ENCODE measurements around the gene MN1. TPM values are rescaled to one million over a fixed set of nuclear protein-coding genes. Genes with fewer than 3 reads are reported as not detected.
"Not testable (repeated sequence)": the region's sequence is repeated elsewhere in the genome, so short reads cannot be mapped to it uniquely, and the experiment has no call there.

Gene MN1
- polyA plus RNA-seq, 1 donor: 17.7 TPM

DNA sequence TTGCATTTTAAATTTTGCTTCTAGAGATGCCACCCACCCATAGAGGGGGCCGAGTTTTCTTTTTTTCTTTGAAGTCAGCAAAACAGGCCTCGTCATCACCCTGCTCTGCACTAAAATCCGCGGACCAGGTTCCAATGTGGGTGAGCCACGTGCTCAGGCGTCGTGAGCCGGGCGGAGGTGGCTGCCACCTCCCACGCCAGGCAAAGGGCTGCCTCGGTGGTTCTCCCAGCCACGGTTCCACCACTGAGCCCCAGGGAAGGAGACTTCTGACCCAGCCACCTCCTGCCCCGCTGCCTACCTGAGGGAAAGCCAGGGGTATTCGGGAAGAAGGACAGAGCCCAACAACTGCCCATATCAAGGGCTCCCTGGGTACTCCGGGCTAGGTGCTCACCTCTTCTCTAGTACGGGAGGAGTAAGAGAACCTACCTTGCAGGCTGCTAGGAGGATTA lies 45.3 kb downstream of the MN1 start:
- no peak for DNase-seq

DNA sequence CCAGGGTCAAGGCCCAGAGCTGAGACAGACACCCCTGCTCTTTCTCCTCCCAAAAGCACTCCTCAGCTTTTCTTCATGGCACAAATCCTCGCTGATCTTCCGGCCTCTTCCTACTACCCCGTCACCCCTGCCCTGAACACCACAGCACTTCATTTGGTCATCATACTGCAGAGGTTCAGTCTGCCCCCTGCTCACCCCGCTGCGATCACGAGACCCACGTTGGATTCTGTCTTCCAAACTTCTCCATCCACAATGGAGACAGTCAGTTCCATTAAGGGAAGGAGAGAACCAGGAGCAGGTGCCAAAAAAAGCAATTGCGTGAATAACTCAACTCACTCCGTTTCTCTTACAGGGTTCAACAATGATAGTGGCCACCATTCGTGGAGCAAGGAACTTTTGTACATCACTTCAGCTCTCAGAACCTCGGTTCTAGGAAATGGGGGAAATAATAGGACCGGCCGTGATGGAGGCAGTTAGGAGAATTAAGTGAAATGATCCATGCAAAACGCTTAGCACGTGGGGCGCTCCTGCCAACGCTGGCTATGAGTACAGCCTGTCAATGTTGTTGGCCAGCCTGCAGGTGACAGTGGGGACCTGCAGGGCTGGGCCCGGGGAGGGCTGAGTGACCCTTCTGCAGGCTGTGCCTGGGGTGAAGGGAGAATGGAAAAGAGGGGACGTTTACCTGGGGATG lies 45.9 kb downstream of the MN1 start:
- no peak for DNase-seq

DNA sequence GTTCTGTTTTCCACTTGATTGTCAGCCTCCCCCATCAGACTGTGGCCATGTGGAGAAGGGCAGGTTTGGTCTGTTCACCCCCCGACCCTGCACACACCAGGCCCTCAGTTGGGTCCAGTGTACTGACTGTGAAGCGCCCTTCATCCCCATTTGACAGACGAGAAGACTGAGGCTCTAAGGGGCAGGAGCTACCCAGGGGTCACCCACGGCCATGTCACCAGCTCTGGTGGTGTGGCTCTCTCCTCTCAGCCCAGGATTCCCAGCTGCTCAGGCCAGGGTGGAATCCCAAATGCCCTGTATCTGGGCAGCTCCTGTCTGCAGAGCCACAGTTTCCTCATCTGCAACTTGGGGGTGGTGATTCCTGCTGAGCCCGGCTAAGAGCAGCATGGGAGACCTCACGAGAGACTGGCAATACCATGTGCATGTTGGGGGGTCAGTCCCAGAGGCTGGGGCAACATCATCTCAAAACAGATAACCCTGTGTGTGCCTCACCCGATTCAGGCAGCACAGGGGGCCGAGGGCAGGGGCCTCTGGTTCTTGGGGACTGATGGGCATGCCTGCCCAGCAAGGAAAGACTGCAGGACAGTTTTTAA lies 46.6 kb downstream of the MN1 start:
- DNase-seq: no peak

DNA sequence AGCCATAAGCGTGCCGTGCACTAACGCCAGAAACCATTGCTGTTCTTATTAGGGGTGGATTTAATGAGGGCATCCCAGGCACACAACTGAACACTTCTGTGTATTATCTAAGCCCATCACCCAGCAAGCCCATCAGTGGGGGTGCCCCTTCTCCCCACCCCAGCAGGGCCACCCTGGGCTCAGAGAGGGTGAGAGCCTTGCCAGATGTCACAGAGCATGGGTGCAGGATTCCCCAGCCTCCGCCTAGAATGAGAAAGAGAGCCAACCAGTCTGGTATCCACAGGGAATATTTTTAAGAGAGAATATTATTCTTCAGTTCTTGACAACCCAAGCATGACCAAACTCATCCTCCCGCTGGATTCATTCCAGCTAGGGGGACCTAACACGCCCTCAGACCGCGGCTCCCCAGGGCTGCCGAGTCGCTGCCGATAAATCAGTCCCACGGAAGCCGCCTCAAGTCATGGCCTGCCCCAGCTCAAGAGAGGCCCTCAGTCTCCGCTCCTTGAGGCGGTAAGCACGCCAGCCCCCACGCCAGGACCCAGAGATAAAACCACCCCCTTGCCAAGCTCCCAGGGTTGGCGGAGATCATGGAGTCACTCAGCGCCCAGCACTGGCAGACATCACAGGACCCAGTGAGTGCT lies 47.2 kb downstream of the MN1 start:
- DNase-seq: no peak

DNA sequence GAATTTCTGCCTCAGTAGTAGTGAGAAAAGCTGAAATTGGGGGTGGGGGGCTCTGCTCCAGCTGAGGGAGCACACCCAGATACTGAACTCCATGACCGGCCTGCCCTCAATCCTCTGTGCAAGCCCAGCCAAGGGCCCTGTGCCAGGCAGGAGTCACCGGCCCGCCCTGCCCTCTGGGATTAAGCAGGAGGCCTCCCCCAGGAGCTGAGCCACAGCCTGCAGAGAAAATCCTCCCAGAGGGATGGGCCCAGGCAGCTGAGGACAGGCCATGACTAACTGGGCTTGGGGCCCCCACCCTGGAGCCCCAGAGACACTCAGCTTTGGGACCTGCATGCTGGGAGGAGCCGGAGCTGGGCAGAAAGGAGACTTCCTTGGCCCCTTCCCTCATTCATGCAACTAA lies 48.8 kb downstream of the MN1 start:
- no peak for DNase-seq

DNA sequence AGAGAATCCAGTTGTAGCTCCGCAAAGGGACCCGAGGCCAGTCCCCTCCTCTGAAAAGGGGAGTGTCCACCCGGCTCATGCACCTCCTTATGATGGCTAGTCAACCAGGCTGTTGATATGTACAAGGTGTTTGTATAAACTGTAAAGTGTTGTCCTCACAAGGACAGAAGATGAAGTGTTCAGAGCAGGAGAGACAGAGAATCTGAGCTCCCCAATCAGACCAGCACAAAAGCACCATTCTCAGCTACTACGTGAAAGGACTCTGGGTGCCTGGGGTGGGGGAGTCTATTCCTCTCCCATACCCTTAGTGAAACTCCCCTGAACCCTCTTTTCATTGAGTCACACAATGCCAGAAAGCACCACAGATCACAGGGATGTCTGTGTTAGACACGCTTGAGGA lies 49.4 kb downstream of the MN1 start:
- no peak for DNase-seq

DNA sequence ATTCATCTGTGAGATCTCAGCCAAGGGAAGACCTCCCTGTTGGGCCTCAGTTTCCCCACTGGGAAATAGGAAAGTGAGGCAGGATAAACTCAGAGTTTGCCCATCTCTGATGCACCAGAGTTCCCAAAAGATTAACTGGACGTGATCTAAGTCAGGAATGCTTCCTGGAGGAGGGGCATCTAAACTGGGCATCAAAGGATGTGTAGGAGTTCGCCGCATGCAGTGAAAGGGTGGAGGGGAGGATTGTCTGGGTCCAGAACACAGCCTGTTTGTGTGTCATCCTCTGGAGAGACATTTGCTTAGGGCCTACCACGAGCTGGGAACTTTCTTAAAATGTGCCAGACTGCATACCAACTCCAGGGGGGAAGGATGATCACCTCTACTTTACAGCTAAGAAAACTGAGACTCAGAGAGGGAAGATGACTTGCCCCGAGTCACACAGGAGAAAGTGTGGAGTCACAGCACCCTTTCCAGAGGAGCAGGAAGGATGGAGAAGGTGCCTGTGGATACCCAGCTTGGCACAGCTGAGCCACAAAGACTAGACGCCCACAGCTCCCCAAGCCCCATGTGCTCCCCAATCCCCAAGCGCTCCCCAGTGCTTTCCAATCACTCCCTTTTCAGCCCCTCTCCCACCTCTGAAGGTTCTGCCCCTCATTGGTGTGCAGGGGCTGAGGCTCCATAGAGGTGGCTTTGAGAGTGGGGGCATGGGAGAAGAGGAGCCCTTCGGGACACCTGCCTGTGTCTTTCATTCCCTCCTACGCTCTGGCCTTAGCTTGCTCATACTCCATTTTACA lies 50.1 kb downstream of the MN1 start:
- no peak for DNase-seq

DNA sequence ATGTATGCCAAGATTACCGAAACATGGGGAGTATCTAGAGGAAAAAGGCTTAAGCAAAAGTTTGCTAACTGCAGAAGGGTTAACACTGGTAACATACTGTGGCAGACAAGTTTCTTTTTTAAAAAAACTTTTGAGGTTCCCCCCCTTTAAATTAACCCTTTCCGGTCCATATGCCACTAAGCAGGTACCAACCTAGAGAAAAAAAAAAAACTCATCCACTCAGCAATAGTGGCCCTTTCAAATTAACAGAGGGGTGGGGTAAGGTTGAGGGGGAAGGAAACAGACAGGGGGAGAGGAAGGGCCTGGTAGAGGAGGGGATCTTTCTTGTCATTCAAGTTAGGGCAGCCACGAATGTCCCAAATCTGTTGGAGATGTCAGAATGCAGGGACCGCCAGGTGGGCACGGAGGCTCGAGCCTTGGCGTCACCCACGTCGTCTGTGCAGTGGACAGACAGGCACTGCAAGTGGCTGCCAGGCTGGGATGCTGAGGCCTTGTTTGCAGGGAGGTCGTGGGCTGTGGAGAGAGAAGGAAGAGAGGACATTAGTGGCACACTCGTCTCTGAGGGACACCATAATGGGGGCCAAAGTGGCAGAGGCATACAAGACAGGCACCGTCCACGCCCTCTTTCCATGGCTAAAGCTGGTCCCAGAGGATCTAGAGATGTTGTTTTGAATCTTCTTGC lies 50.8 kb downstream of the MN1 start:
- DNase-seq: no peak

DNA sequence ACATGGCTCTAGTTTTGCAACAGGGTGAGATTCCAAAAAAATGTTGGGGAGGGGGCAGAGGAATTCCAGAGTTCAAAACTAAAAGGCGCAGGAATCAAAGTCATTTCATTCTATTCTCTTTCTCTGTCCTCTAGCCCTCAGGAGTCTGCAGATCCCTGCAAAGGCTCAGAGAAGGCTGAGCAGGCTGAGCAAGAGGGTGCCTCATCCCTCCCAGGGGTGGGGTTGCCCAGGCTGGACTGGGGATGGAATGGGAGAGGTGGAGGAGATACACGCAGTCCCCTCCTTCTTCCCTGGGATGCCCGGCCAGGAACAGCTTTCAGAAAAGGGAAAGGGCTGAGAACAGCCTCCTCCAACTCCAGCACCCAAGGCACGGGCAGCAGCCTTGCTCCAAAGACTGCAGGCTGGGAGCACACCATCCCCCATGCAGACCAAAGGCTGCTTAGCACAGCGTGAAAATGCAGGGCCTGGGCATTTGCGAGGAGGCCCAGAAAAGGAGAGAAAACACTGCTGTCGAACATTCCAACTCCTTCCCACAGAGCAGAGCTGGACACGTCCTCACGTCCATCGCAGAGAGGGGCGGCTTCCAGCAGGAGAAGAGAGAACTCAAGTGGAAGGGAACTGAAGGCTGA lies 51.8 kb downstream of the MN1 start:
- peak; percentile 40 for DNase-seq

DNA sequence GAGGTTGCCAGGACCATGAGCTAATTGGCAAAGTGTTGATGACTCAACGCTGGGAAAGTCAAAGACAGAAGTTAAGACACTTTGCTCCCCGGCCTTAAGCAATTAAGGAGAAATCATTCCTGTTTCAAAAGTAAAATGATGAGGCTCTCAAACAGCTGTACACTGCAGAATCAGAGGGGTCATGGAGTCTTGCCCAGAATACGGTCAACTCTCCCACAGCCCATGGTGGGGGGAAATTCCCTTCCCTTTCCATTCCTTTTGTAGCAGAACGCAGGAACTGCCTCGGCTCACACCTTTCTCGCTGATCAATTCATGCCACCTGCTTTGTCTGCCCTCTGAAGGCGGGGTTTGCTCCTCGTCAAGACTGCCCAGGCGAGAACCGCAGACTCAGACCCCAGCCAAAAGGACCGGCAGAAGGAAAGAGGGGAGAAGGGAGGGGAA lies 52.8 kb downstream of the MN1 start:
- peak; percentile 81 for DNase-seq

DNA sequence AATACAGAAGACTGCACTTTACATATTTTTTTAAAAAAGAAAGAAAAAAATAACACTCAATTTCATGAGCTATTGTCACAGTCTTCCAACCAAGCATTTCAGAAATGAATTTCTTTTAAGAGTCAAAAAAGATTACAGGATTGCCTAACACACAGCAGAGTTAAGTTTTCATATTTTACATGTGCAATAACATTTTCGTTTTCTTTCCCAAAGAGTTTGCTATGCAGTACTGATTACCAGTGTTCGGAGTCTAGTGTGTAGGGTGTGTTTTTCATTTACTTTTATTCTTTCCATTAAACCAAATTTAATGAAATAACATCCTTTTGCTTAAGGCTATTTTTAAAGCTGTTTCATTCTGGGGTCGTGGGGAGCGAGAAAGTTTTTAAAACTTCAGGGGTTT lies 53.2 kb downstream of the MN1 start:
- no peak for DNase-seq

DNA sequence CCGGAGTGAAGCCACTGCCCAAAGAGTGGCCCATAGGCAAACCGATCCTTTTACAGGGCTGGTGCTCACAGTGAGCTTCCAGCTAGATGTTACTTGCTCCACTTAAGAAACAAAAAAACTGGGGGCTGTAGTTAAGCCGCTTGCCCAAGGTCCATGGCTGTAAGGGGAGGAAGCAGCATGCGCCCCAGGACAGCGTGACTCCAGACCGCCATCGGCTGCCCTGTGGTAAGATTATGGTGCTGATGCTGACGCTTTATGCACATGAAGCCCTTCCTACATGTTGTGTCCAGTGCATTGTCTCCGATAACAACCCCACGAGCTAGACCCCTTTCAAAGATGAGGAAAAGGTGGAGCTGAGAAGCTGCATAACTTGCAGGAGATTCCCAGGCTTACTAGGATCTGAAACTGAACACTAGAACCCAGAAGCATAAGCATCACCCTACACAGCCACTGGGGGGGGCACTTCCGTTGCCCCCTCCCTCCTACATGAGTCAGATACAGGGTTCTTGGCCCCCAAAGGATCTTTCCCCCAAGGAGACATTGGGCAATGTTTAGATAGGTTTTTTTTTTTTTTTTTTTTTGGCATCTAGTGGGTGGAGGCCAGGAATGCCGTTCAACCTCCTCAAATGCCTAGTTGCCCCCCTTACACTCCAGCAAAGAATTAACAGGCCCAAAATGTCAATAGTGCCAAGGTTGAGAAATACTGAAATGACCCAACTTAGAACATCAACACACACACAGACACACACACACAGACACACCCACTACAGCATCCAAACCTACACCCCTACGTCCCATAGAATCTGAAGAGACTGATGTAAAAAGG lies 53.9 kb downstream of the MN1 start:
- no peak for DNase-seq

DNA sequence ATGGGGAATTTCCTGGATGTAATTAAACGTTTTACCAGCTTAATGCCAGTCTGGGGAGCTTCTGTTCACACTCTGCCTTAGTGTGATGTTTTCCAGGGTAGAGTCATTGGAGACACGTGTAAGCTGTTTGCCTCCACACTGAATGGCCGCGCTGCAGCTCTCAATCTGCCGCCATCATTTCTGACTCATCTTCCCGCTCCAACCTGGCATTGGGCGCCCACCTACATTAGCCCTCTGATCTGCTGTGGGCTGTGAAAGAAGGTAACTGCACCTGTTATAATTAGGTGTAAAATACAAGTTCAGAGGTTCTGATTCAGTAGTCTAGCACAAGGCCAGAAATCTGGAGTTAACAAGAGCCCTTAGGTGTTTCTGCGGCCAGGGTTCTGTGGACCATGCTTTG lies 54.6 kb downstream of the MN1 start:
- no peak for DNase-seq

DNA sequence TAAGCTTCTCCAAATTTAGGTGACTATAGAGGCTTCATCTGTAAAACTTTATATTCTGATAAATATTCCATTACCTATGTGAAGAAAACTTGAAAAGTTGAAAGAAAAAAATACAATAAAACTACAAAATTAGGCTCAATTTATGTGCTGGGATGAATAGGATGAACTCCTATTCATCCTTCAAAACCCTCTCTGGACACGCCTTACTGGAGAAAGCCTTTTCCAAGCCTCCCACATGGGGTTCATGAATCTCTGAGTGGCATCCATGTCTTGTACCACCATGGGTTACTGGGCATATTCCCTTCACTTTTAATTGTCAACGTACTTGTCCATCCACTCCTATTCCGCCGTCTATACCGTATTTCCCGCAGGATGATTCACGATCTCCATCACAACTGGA lies 55.7 kb downstream of the MN1 start:
- no peak for DNase-seq

DNA sequence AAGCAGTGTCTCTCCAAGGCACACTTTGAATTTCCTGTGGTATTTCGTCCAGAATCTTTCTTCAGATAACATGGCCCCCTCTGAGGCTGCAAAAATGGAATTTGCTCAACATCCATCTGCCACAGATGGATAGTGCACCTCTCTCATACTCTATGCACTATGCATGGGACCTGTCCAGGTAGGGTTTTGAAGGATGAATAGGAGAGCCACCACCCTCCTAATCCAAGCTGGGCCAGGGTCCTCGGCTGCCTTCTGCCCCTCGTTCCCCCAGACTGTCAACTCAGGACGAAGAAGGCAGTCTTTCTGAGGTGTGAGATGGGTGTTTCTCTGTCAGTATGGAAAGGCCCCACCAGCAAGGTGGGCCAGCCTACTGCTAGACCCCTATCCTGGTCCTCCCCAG lies 56.4 kb downstream of the MN1 start:
- no peak for DNase-seq

DNA sequence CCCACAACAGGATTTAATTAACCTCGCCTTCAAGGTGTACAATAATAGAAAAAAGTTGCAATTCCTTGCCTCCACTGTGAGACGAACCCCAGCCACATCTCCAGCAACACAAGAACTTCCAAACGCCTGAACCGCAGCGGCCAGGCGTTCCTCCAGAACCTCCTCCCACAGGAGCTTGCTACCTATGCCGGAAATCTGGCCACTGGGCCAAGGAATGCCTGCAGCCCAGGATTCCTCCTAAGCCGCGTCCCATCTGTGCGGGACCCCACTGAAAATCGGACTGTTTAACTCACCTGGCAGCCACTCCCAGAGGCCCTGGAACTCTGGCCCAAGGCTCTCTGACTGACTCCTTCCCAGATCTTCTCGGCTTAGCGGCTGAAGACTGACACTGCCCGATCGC lies 57.5 kb downstream of the MN1 start:
- not testable (repeated sequence) for DNase-seq

DNA sequence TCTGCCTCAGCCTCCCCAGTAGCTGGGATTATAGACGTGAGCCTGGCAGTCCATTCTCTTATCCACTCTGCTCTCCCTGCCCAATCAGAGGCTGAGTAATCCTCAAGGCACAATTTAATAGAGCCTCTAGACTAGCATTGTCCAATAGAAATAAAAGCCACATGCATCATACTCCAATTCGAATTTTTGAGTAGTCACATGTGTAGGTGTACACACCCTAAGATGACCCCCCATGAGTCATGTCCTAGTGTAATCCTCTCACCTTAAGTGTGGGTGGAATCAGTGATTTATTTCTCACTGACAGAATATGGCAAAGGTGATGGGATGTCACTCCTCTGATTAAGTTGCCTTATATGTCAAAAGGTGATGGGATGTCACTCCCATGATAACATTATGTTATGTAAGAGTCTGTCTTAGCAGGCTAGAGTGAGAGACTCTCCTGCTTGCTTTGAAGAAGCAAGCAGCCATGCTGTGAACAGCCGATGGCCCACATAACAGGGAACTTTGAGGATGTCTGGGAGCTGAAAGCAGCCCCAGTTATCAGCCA lies 61.3 kb downstream of the MN1 start:
- no peak for DNase-seq

DNA sequence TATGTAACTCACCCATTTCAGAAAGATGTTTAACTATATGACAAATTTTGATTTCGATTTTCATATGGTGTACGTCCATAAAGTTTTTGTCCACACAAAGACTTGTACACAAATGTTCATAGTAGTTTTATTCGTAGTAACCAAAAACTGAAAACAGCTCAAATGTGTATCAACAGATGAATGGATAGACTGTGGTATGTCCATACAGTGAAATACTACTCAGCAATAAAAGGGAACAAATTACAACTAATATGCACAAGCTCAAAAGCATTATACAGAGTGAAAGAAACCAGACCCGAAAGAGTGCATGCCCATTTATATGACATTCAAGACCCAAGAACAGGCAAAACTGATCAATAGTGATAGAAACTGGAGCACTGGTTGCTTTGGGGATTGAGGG lies 64.0 kb downstream of the MN1 start:
- no peak for DNase-seq

DNA sequence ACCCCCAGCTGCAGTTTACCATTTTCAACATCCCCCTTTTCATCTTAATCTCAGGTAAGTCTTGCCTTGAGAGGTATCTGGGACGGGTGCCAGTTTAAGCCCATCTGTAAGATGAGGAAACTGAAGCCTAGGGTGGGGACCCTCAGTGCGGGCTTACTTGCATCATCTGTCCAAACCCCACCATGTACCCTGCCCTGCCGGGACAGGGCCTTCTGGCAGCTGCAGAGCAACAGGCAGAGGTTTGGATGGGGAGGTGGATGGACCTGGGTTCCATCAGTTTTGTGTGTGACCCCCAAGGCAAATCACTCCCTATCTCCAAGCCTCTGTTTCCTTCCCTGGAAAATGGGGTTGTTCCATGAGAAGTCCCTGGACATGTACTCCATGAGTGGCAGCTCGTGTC lies 67.5 kb downstream of the MN1 start:
- no peak for DNase-seq

DNA sequence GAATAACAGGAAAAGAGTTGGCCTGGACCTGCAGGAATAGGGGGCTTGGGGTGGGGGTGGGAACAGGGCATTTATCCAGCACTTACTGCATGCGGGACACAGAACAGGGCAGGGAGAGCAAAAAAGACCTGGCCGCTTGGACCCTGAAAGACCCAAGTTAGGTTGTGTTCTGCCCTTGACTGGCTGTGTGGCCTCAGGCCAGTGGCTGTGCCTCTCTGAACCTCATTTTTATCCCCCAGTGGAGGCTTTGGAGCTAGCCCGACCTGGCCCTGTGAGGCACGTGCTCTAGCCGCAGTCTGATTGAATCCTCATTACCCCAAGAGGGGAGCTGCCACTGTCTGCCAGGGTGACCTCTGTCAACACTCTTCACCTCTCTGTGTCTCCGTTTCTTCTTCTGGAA lies 68.7 kb downstream of the MN1 start:
- DNase-seq: no peak

DNA sequence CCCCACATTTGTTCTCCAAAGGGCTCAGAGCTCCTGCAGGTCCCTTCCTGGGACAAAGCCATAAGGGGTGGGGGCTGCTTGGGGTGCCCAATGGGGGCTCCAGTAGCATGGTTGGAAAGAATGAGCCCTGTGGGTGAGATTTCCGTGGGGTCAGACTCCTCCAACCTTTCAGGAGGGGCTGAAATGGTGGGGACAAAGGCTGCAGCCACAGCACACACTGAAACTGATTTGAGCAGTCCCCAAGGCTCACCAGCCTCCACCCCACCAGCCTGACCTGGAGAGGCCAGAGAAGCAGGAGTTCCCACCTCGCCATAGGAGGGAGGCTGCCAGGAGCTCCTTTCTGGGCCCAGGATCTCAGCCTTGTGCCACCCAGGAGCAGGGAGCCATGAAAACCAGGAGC lies 69.2 kb downstream of the MN1 start:
- DNase-seq: no peak
